Adipocyte (in vitro differentiated cells): ENCODE measurements around the gene SPINDOC.

ENCODE experiments used
- DNase-seq: peaks from one replicate; pipeline ENCODE4 v3.0.0-alpha.2; 2015; ENCODE audit warnings: low read depth
- H3K27me3 ChIP-seq: replicated peaks from 2 replicates; pipeline ENCODE4 v1.7.0; 2013; ENCODE audit warnings: mild to moderate bottlenecking, low read length, moderate library complexity; ENCODE audit not compliant: control insufficient read depth, insufficient read depth
- H3K36me3 ChIP-seq: 2 replicates; pipeline ENCODE4 v1.7.0; 2013; ENCODE audit warnings: low read length, mild to moderate bottlenecking, moderate library complexity; ENCODE audit not compliant: control insufficient read depth, insufficient read depth, severe bottlenecking
- H3K4me1 ChIP-seq: 2 replicates; pipeline ENCODE4 v1.7.0; 2013; ENCODE audit warnings: mild to moderate bottlenecking, low read length, moderate library complexity; ENCODE audit not compliant: control insufficient read depth, insufficient read depth
- H3K4me3 ChIP-seq: 2 replicates; pipeline ENCODE4 v1.7.0; 2013; ENCODE audit warnings: mild to moderate bottlenecking, low read length, moderate library complexity
- H3K9ac ChIP-seq: 2 replicates; pipeline ENCODE4 v1.7.0; 2013; ENCODE audit warnings: mild to moderate bottlenecking, low read length, moderate library complexity
- H3K9me3 ChIP-seq: 2 replicates; pipeline ENCODE4 v1.7.0; 2013; ENCODE audit warnings: mild to moderate bottlenecking, low read length, moderate library complexity; ENCODE audit not compliant: control insufficient read depth

The SPINDOC gene

DNA sequence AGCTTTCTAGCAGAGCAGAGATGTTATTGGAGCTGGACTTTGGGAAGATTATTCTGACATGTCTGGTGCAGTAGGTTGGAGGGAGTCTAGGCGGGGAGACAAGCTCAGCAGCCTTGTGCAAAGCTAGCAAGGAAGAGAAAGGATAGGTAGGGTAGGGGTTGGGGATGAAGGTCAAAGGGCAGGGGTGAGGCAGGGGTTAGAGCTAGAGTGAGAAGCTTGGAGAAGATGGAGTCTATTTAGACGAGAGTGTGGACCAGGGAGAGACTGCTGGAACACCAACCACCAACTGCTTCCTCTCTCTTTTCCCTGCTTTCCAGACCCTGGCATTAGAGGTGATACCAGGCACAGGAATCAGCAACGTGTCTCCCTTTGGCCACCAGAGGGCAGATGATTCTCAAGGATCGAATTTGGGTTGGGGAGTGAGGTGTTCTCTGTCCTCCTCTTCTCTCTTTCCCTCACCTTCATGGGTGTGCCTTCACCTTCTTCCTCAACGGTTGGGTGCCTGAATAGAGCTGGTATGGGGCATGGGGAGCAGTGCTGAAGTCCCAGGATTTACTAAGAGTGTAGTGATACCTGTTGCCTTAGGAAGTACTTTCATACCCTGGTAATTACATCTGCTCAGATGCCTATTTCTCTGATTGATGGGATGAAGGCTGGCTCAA lies 23.9 kb downstream of the SPINDOC start:
- no peak overlapping the region for H3K4me3 ChIP-seq
- no peaks in the 10 kb centered on the region for H3K9me3 ChIP-seq
- H3K9ac ChIP-seq: peak overlapping the region; percentile 65
- no peaks in the 10 kb centered on the region for H3K27me3 ChIP-seq
- H3K4me1 ChIP-seq: peaks cover 36% of the 10 kb centered on the region
- no peaks in the 10 kb centered on the region for H3K36me3 ChIP-seq
- DNase-seq: peak; percentile 94

DNA sequence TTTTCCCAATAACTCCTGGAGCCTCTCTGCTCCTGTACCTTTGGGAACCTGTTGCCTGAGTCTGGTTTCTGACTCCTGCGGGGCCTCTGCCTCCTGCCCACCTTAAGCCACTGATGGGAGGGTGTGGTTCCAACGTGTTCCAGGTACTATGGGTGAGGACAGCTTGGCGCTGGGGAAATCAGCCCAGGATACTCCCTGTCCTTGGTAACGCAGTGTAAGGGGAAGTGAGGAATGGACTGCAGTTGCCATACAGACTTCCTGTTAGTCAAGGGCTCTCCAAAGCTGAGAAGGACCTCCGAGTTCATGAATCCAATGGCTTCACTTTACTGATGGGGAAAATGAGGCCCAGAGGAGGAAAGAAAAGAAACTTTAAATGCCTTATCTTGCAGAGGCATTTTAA lies 24.5 kb downstream of the SPINDOC start:
- no peak for DNase-seq
- H3K36me3 ChIP-seq: no peaks in the 10 kb centered on the region
- H3K27me3 ChIP-seq: no peaks in the 10 kb centered on the region
- peaks cover 41% of the 10 kb centered on the region for H3K4me1 ChIP-seq
- peak overlapping the region; percentile 87 for H3K9ac ChIP-seq
- H3K9me3 ChIP-seq: no peaks in the 10 kb centered on the region
- no peak overlapping the region for H3K4me3 ChIP-seq

DNA sequence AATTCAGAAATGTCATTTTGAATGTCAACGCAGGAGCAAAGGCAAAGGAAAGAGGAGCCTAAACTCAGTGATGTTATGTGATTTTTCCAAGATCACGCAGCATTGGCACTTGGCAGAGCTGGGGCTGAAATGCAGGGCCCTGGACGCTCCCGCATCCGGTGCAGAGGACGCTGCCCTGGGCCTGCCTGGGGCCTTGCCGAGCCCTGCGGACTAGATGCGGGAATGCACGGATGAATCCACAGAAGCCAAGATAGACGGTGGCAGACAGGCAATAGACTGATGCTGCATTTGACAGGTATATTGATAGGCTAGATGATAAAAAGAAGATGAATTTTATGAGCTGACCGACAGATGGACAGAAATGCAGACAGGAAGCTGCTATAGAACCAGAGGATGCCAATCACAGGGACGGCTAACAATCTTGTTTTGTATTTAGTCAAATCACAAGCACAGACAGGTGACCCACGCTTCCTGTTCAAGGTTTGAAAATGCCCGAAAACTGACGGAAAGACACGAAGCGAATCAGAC lies 25.0 kb downstream of the SPINDOC start:
- Histone ChIP-seq H3K9me3 (no peaks in the 10 kb centered on the region), H3K27me3 (no peaks in the 10 kb centered on the region), H3K9ac (peak overlapping the region; percentile 87), H3K4me3 (peak overlapping the region; percentile 92), H3K36me3 (no peaks in the 10 kb centered on the region), H3K4me1 (peaks cover 45% of the 10 kb centered on the region)
- DNase-seq: no peak

DNA sequence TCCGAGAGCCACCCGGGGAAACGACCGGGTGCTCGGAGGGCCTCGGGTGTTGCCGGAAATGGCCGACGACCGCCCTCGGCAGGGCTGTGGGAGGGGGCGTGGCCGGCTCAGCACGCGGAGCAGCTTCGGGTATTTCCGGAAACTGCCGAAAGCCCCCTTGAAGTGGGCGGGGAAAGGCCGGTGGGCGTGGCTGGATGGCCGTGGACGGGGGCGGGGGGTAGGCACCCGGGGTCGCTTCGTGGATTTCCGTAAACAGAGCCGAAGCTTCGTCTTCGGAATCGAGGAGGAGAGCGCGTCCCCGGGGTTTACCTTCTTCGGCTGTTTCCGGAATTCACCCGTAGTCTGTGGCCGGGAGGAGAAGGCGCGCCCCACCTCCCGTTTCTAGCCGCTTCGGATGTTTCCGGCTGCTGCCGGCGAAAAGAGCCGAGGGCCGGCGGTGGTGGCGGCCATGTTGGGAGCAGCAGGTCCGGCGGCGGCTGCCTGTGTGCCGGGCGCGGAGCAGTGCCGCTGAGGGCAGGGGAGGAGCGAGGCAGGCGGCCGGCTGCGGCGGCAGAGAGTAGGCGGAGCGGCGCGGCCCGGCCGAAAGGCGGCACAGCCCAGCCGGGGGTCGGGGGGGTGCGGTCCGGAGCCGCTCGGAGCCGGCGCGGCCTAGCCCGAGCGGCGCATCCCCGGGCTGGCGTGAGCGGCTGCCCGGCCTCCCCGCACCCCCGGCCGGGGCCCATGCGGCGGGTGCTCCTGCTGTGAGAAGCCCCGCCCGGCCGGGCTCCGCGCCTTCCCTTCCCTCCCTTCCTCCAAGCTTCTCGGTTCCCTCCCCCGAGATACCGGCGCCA lies 25.6 kb downstream of the SPINDOC start, which contains the start of gene MARK2:
Gene MARK2 (plus strand): TSS at position 433 of the 830 bp plus-strand sequence. CDS start 397 bp downstream, at position 830.
- Histone ChIP-seq H3K27me3 (no peaks in the 10 kb centered on the region), H3K4me3 (peak within 1 kb of the TSS; percentile 92), H3K36me3 (peaks cover 3% of the 10 kb centered on the region), H3K9me3 (no peaks in the 10 kb centered on the region), H3K9ac (peak within 1 kb of the TSS; percentile 94), H3K4me1 (peaks cover 47% of the 10 kb centered on the region)
- peak; percentile 100 for DNase-seq

DNA sequence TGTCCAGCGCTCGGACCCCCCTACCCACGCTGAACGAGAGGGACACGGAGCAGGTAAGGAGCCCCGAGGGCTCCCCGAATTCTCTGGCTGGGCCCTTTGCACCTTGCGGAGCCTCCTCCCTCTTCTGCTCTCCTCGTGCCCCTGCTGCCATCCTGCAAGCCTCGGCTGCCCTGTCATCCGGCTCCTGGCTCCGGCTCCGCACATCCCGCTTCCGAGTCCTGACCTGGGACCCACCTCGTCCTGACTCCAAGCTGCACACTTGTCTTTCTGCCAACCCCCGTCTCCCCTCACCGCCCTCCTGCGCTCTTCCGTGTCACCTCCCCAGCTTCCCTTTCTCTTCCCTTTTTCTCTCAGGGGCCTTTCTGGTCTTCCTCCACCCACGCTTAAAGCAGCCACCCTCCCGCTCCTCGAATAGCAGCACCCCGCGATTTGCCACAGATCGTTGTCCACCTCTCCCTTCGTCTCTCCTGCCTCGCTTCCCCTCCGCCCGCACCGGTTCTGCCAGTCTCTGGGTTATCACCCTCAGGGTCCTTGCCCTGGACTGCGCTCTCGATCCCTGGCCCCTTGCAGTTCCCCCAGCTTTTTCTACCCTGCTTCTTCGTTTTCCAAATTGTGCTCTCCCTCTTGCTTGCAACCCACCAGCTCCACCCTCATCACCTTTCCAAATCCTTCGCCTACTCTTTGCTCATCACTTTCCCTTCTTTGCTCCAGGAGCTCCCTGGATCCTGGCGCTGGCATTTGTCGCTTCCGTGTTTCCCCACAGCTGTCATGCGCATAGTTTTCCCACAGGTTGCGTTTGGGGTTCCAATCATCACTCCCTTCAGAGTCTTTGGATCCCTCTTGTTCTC lies 26.5 kb downstream of the SPINDOC start:
- H3K4me3 ChIP-seq: peak overlapping the region; percentile 92
- H3K27me3 ChIP-seq: no peaks in the 10 kb centered on the region
- peaks cover 4% of the 10 kb centered on the region for H3K36me3 ChIP-seq
- DNase-seq: peak; percentile 57
- peak overlapping the region; percentile 94 for H3K9ac ChIP-seq
- peaks cover 50% of the 10 kb centered on the region for H3K4me1 ChIP-seq
- H3K9me3 ChIP-seq: no peaks in the 10 kb centered on the region

DNA sequence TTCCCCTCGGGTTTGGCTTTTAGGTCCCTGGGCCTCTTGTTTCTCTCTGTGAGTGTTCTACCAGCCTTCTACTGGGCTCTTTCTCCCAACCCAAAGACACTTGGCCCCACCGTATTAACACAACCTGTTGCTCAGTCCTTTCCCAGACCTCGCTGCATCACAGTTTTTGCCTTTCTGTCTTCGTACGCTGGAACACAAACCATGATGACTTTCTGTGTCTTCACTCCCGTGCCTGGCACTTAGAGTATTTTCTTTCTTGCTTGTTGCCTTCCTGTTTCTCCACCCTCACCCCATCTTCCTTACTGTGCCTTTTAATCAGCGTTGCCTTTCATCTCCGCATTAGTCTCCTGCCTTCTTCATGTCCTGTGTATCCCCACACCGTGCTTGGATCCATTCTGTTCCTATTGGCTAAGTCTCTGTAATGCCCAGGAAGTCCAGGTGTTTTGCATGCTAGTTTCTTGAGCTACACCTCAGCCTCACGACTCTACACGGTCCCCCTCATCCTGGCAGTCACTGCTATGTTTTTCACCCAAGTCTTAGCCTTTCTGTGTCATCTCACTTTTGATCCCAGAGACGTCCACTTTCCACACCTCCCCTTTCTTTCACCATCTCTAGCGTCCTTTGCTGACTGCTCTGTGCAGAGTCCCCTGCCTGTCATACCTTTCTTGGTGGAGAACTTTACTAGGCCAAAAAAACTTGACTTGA lies 27.3 kb downstream of the SPINDOC start:
- peak overlapping the region; percentile 92 for H3K4me3 ChIP-seq
- peak overlapping the region; percentile 94 for H3K9ac ChIP-seq
- peaks cover 4% of the 10 kb centered on the region for H3K36me3 ChIP-seq
- DNase-seq: peak; percentile 24
- no peaks in the 10 kb centered on the region for H3K27me3 ChIP-seq
- H3K9me3 ChIP-seq: no peaks in the 10 kb centered on the region
- peaks cover 54% of the 10 kb centered on the region for H3K4me1 ChIP-seq

DNA sequence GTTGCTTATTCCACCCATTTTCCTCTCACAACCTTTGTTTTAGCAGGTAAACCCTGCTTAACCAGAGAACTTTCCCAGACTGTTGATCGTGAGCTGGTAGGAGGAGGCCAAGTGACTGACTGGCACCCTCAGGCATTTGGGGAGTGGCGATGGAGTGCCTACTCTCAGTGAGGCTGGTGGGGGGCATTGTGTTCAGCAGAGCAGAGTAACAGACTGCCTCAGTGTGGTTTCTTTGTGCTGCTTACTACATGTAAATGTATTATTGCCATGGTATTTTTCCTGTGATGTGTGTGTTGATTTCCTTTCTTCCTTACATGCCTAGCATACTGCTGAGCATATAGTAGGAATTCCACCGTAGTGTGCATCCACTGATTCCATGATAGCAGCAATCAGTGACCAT lies 28.3 kb downstream of the SPINDOC start:
- H3K9me3 ChIP-seq: no peaks in the 10 kb centered on the region
- no peaks in the 10 kb centered on the region for H3K27me3 ChIP-seq
- H3K9ac ChIP-seq: peak overlapping the region; percentile 94
- peaks cover 4% of the 10 kb centered on the region for H3K36me3 ChIP-seq
- peak; percentile 78 for DNase-seq
- H3K4me1 ChIP-seq: peaks cover 56% of the 10 kb centered on the region
- H3K4me3 ChIP-seq: peak overlapping the region; percentile 92

DNA sequence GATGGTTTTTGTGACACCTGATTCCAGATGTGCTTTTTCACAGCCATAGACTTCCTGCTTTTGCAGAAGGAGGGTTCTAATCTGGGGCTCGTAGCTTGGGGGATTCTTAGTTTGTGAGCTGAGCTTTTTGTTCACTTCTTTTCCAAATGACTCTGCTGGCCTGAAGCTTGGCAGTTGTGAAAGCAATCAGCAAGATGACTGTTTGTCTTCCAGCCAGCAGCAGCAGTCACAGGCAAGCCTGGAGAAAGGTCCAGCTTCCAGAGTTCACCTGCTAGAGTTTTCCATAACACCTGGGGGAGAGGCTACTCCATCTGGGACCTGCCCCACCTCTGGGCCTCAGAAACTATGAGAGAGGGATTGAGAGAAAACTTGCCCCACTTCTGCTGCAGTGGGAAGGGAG lies 29.8 kb downstream of the SPINDOC start:
- peaks cover 50% of the 10 kb centered on the region for H3K4me1 ChIP-seq
- DNase-seq: no peak
- H3K27me3 ChIP-seq: no peaks in the 10 kb centered on the region
- no peak overlapping the region for H3K4me3 ChIP-seq
- H3K9ac ChIP-seq: peak overlapping the region; percentile 68
- H3K36me3 ChIP-seq: peaks cover 4% of the 10 kb centered on the region
- H3K9me3 ChIP-seq: no peaks in the 10 kb centered on the region

DNA sequence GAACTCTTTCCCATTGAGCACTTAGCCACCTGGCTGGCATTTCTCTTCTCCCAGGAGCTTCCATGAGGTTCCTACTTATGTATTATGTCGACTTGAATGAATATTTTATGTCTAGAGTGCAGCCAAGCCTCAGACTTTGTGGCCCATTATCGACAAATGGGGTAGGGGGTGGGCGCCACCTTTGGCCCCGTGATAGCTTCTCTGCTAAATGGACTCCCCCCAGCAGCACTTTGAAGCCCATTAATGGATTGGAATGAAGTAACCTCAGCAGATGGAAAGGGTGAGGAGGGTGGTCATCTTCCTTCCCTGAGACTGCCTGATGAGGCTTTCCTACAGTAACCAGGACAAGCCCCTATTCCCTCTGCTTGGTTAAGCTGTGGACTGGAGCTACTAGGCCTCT lies 31.6 kb downstream of the SPINDOC start:
- no peak for DNase-seq
- peak overlapping the region; percentile 8 for H3K9ac ChIP-seq
- no peak overlapping the region for H3K4me3 ChIP-seq
- peaks cover 4% of the 10 kb centered on the region for H3K36me3 ChIP-seq
- no peaks in the 10 kb centered on the region for H3K9me3 ChIP-seq
- no peaks in the 10 kb centered on the region for H3K27me3 ChIP-seq
- H3K4me1 ChIP-seq: peaks cover 46% of the 10 kb centered on the region

DNA sequence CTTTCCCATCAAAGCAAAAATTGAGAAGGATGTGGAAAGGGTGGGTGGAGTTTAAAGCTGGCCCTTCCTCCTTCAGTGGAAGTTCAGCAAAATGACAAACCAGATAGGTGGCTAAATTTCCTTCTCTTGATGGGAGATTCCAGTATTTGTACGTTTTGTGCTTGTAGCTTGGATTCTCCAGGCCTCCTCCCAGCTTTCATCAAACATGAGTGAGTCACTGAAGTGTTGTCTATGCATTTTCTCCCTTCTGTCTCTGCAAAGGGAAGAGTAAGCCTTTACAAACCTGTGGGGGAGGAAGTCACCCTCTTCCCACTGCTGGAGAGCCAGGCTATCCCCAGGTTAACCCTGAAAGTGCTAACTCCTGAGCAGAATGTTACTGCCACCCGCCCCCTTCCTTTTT lies 32.0 kb downstream of the SPINDOC start:
- Histone ChIP-seq H3K9ac (peak overlapping the region; percentile 22), H3K4me1 (peaks cover 43% of the 10 kb centered on the region), H3K27me3 (no peaks in the 10 kb centered on the region), H3K36me3 (peaks cover 4% of the 10 kb centered on the region), H3K4me3 (no peak overlapping the region), H3K9me3 (no peaks in the 10 kb centered on the region)
- peak; percentile 63 for DNase-seq
